ENCODE measurements around the gene FBXL16.

DNA sequence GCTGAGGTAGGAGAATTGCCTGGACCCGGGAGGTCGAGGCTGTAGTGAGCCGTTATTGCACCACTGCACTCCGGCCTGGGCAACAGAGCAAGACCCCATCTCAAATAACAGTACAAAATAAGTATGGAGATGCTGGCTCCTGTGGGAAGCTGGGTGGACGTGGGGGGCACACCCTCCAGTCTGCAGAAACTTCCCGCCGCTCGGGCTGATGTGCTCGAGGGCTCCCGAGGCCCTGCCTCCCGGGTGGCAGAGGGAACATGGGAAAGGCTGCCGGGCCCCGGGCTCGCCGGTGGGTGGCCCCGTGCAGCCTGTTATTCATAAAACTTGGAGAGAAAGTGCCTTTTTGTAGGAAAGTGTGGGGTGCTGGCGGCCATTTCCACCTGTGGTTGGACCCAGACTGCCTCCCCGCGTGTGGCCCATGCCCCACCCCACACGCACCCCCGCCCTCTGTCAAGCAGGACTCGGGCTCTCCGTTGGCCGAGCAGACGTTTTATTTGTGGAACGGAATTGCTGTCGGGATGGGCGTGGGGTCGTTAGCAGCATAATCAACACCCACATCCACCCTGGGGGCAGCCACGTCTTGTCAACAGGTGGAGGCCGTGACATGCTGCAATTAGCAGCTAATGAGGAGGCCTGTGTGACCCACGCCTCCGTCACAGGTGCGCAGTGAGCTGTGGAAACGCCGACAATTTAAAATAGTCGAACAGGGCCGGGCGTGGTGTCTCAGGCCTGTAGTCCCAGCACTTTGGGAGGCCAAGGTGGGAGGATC is 42.6 kb upstream of the FBXL16 start:
- no peak for TF ChIP-seq EZH2 (IDR thresholded peaks at IDR 0.05; ENCODE audit: borderline replicate concordance)
- TF ChIP-seq, protein P1, sequence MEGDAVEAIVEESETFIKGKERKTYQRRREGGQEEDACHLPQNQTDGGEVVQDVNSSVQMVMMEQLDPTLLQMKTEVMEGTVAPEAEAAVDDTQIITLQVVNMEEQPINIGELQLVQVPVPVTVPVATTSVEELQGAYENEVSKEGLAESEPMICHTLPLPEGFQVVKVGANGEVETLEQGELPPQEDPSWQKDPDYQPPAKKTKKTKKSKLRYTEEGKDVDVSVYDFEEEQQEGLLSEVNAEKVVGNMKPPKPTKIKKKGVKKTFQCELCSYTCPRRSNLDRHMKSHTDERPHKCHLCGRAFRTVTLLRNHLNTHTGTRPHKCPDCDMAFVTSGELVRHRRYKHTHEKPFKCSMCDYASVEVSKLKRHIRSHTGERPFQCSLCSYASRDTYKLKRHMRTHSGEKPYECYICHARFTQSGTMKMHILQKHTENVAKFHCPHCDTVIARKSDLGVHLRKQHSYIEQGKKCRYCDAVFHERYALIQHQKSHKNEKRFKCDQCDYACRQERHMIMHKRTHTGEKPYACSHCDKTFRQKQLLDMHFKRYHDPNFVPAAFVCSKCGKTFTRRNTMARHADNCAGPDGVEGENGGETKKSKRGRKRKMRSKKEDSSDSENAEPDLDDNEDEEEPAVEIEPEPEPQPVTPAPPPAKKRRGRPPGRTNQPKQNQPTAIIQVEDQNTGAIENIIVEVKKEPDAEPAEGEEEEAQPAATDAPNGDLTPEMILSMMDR (IDR thresholded peaks at IDR 0.05; ENCODE audit: poor library complexity): no peak
